VCaP (cell line): Measurements from ENCODE around the gene NKX2-2.

Experiments used
- H3K27ac ChIP-seq: fragments of 450-650 bp; 2 replicates; pipeline ENCODE4 v1.5.1; 2017
- TF ChIP-seq, protein P1 (sequence below): fragments of 450-650 bp; conservative IDR thresholded peaks from 2 replicates; pipeline ENCODE4 v1.5.1; 2017; ENCODE audit warnings: mild to moderate bottlenecking, moderate library complexity

Gene NKX2-2

DNA sequence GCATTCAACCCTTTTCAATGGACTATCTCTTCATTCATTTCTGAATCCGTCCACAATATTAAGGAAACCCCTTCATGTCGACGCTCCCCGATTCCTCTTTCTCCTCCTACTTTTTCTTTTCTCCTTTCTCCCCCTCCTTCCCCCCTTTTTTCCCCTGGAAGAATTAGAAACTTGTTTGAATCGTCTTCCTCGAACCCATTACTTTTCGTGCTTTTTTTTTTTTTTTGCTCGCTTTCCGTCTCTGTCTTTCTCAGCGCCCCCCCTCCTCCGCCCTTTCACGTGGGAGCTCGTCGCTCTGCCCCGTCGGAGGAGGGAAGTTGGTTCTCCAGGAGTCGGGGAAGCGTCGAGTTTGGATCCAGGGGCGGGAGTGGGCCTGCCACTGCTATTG, 2.3 kb upstream of the NKX2-2 start:
- H3K27ac ChIP-seq, result no peak overlapping the region

GRCh38 chr20:21515300-21516179, 1.7 kb upstream of the NKX2-2 start:
- TF ChIP-seq, protein P1, sequence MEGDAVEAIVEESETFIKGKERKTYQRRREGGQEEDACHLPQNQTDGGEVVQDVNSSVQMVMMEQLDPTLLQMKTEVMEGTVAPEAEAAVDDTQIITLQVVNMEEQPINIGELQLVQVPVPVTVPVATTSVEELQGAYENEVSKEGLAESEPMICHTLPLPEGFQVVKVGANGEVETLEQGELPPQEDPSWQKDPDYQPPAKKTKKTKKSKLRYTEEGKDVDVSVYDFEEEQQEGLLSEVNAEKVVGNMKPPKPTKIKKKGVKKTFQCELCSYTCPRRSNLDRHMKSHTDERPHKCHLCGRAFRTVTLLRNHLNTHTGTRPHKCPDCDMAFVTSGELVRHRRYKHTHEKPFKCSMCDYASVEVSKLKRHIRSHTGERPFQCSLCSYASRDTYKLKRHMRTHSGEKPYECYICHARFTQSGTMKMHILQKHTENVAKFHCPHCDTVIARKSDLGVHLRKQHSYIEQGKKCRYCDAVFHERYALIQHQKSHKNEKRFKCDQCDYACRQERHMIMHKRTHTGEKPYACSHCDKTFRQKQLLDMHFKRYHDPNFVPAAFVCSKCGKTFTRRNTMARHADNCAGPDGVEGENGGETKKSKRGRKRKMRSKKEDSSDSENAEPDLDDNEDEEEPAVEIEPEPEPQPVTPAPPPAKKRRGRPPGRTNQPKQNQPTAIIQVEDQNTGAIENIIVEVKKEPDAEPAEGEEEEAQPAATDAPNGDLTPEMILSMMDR, result no peak

More for the DNA sequence above, 2.3 kb upstream of the NKX2-2 start:
- TF ChIP-seq, protein P1, result no peak

DNA sequence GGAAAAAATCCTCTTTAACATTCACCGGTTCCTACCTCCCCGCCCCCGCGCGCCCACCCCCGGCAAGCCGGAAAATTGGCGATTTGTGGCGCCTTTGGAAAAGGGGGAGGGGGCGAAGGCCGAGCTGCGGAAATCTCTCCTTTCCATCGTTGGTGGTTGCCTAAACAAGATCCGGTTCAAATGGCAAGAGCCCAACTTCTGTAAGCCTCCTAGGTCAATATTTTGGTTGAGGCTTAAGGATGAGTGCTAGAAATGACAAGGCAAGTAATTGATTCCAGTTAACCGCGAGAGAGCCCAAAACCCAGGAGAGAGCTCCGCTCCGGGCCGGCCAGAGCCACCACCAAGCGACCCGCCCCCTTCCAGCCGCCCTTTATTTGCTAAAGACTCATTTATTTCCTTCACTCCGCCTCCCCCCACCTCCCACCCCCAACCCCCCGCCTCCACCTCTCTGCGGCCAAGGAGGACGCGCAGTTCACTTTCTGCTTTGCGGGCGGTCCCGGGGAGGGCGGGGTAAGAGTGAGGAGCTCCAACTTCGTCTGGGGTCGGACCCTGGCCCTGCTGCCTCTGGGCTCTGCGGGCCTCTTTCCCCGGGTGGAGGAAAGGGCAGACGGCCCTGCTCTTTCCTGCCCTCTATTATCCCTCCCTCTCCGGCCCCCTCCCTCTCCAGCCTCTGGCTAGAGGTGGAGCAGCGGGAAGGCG, 838 bp upstream of the NKX2-2 start:
- H3K27ac ChIP-seq, result peak overlapping the region; percentile 92
- TF ChIP-seq, protein P1, result no peak

More at GRCh38 chr20:21515300-21516179, 1.7 kb upstream of the NKX2-2 start:
- peak overlapping the region; percentile 92 for H3K27ac ChIP-seq

- H3K27ac ChIP-seq, result peak overlapping the region; percentile 92
- TF ChIP-seq, protein P1, result no peak
These were observed 642 bp downstream of the NKX2-2 start for GRCh38 chr20:21513181-21513663.

- TF ChIP-seq, protein P1, result no peak
These were observed 1.2 kb downstream of the NKX2-2 start for GRCh38 chr20:21512634-21513180.

DNA sequence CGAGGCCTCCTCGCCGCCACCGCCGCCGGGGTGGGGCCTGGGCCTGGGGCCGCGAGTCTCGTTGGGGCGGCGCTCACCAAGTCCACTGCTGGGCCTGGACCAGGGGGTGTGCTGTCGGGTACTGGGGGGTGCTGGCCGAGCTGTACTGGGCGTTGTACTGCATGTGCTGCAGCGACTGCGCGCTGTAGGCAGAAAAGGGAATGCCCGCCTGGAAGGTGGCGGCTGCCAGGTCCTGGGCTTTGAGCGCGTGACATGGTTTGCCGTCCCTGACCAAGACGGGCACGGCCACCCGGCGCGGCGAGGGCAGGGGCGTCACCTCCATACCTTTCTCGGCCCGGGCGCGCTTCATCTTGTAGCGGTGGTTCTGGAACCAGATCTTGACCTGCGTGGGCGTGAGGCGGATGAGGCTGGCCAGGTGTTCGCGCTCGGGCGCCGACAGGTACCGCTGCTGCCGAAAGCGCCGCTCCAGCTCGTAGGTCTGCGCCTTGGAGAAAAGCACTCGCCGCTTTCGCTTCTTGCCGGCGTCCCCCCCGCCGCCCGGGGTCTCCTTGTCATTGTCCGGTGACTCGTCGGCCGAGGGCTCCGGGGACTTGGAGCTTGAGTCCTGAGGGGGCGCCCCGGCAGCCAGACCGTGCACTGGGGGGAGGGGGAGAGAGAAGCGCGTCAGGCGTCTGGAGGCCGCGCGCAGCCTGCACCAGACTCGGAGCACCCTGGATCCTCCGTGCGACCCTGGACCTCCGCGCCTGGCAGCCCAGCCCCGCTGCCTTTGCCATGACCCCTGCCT, 1.8 kb downstream of the NKX2-2 start:
- H3K27ac ChIP-seq, result peak overlapping the region; percentile 92; the same call in 1 of the 2 replicates
- TF ChIP-seq, protein P1, result no peak

More at GRCh38 chr20:21512634-21513180, 1.2 kb downstream of the NKX2-2 start:
- H3K27ac ChIP-seq, result peak overlapping the region; percentile 92
